Esophagus (tissue), 2 donors: Measurements from ENCODE around the gene MSTO1. TPM values are rescaled to one million over a fixed set of nuclear protein-coding genes. Genes with fewer than 3 reads are reported as not detected.

Experiments
- H3K27ac ChIP-seq, 2 donors: one replicate each; pipeline ENCODE4 v1.5.1; 2013; ENCODE audit warnings: low read depth in 2 of 2, mild to moderate bottlenecking in 2 of 2, inconsistent platforms in 1 of 2, low read length in 1 of 2, moderate library complexity in 1 of 2
- H3K27me3 ChIP-seq, 2 donors: one replicate each; pipeline ENCODE4 v1.6.1; 2013; ENCODE audit warnings: low read length in 2 of 2, control low read depth in 1 of 2, mild to moderate bottlenecking in 1 of 2; ENCODE audit not compliant: insufficient read depth in 2 of 2, control insufficient read depth in 1 of 2
- H3K36me3 ChIP-seq, 2 donors: one replicate each; pipeline ENCODE4 v1.6.1; 2013; ENCODE audit warnings: low read length in 1 of 2; ENCODE audit not compliant: control insufficient read depth in 2 of 2, insufficient read depth in 2 of 2
- H3K4me1 ChIP-seq, 2 donors: one replicate each; pipeline ENCODE4 v1.6.1; 2013; ENCODE audit warnings: low read length in 1 of 2; ENCODE audit not compliant: control insufficient read depth in 2 of 2, insufficient read depth in 2 of 2
- H3K4me3 ChIP-seq, 2 donors: one replicate each; pipeline ENCODE4 v1.5.1; 2013; ENCODE audit warnings: low read length in 2 of 2, mild to moderate bottlenecking in 2 of 2, low read depth in 1 of 2, moderate library complexity in 1 of 2
- H3K9me3 ChIP-seq, 2 donors: one replicate each; pipeline ENCODE4 v1.6.1; 2013; ENCODE audit warnings: mild to moderate bottlenecking in 2 of 2, low read depth in 1 of 2, low read length in 1 of 2, moderate library complexity in 1 of 2; ENCODE audit not compliant: control insufficient read depth in 2 of 2, insufficient read depth in 1 of 2
- WGBS, 2 donors: extraction: QIAGEN DNeasy Blood & Tissue Kit; methylation state at CpG; one replicate each; pipeline ENCODE4 v1.1.7; 2013; 5-methylcytosine and 5-hydroxymethylcytosine counted together
- polyA plus RNA-seq, 2 donors: library from polyadenylated mRNA; stranded (reverse); fragments of 200-250 nt; gene quantifications; one replicate each; pipeline ENCODE4 v1.2.3, GENCODE V29; 2013
- donor health status: healthy with polysubstance abuse.
- donor health status: Bipolar disorder and iron deficiency.

The MSTO1 gene
- polyA plus RNA-seq, 2 donors = 18.5 to 27.6 TPM

GRCh38 chr1:155645034-155645598 lies 35.1 kb downstream of the MSTO1 start:
- WGBS, 2 donors = 55 to 63% methylated on average over 4 of the region's 4 CpGs
- no peak overlapping the region for H3K27ac ChIP-seq
- no peak overlapping the region for H3K4me3 ChIP-seq

GRCh38 chr1:155645648-155646047 lies 35.6 kb downstream of the MSTO1 start:
- 68 to 69% methylated on average over 6 of the region's 6 CpGs for WGBS, 2 donors
- Histone ChIP-seq H3K4me3 (no peak overlapping the region), H3K27ac (no peak overlapping the region)

More at GRCh38 chr1:155645034-155645598, 35.1 kb downstream of the MSTO1 start:
- Histone ChIP-seq H3K27me3 (no peaks in the 10 kb centered on the region), H3K36me3 (no peaks in the 10 kb centered on the region), H3K9me3 (peaks cover 0 to 4% of the 10 kb centered on the region in 2 donors), H3K4me1 (no peaks in the 10 kb centered on the region)

GRCh38 chr1:155646307-155646706 lies 36.3 kb downstream of the MSTO1 start:
- Histone ChIP-seq H3K4me3 (no peak overlapping the region), H3K27me3 (no peaks in the 10 kb centered on the region), H3K9me3 (peaks cover 0 to 4% of the 10 kb centered on the region in 2 donors), H3K36me3 (no peaks in the 10 kb centered on the region), H3K4me1 (no peaks in the 10 kb centered on the region), H3K27ac (no peak overlapping the region)
- WGBS, 2 donors = 80 to 82% methylated on average over 2 of the region's 2 CpGs

More at GRCh38 chr1:155645648-155646047, 35.6 kb downstream of the MSTO1 start:
- Histone ChIP-seq H3K27me3 (no peaks in the 10 kb centered on the region), H3K4me1 (no peaks in the 10 kb centered on the region), H3K9me3 (peaks cover 0 to 4% of the 10 kb centered on the region in 2 donors), H3K36me3 (no peaks in the 10 kb centered on the region)

GRCh38 chr1:155648207-155649147 lies 38.5 kb downstream of the MSTO1 start:
- Histone ChIP-seq H3K27me3 (no peaks in the 10 kb centered on the region), H3K4me1 (peaks cover 0 to 2% of the 10 kb centered on the region in 2 donors), H3K4me3 (peak overlapping the region in 1 of 2 donors; percentile 2), H3K36me3 (no peaks in the 10 kb centered on the region), H3K27ac (peak overlapping the region; percentile 14 to 79), H3K9me3 (no peaks in the 10 kb centered on the region)
- 39 to 40% methylated on average over 11 of the region's 11 CpGs for WGBS, 2 donors

GRCh38 chr1:155649676-155650075 lies 39.7 kb downstream of the MSTO1 start:
- peak overlapping the region in 1 of 2 donors; percentile 30 for H3K27ac ChIP-seq
- H3K9me3 ChIP-seq = no peaks in the 10 kb centered on the region
- no peaks in the 10 kb centered on the region for H3K27me3 ChIP-seq
- H3K4me1 ChIP-seq = peaks cover 0 to 2% of the 10 kb centered on the region in 2 donors
- H3K4me3 ChIP-seq = no peak overlapping the region
- no peaks in the 10 kb centered on the region for H3K36me3 ChIP-seq

GRCh38 chr1:155650231-155650757 lies 40.3 kb downstream of the MSTO1 start:
- peaks cover 0 to 2% of the 10 kb centered on the region in 2 donors for H3K4me1 ChIP-seq
- no peak overlapping the region for H3K4me3 ChIP-seq
- H3K9me3 ChIP-seq = no peaks in the 10 kb centered on the region
- H3K27ac ChIP-seq = peak overlapping the region; percentile 21 to 66
- H3K27me3 ChIP-seq = no peaks in the 10 kb centered on the region
- H3K36me3 ChIP-seq = no peaks in the 10 kb centered on the region
- 83 to 84% methylated on average over 7 of the region's 7 CpGs for WGBS, 2 donors

GRCh38 chr1:155651861-155652661 lies 42.0 kb downstream of the MSTO1 start:
- 51 to 54% methylated on average over 3 of the region's 3 CpGs for WGBS, 2 donors
- Histone ChIP-seq H3K27me3 (no peaks in the 10 kb centered on the region), H3K4me3 (no peak overlapping the region), H3K9me3 (no peaks in the 10 kb centered on the region), H3K4me1 (peaks cover 0 to 2% of the 10 kb centered on the region in 2 donors), H3K27ac (peak overlapping the region; percentile 80 to 82), H3K36me3 (no peaks in the 10 kb centered on the region)

GRCh38 chr1:155652951-155653350 lies 42.9 kb downstream of the MSTO1 start:
- no peak overlapping the region for H3K4me3 ChIP-seq
- WGBS, 2 donors = 62 to 70% methylated on average over 3 of the region's 3 CpGs
- H3K27ac ChIP-seq = peak overlapping the region; percentile 29 to 47
- no peaks in the 10 kb centered on the region for H3K27me3 ChIP-seq
- peaks cover 0 to 2% of the 10 kb centered on the region in 2 donors for H3K4me1 ChIP-seq
- H3K9me3 ChIP-seq = no peaks in the 10 kb centered on the region
- no peaks in the 10 kb centered on the region for H3K36me3 ChIP-seq

- H3K9me3 ChIP-seq = no peaks in the 10 kb centered on the region
- peaks cover 10 to 20% of the 10 kb centered on the region in 2 donors for H3K36me3 ChIP-seq
- no peak overlapping the region for H3K27ac ChIP-seq
- no peaks in the 10 kb centered on the region for H3K27me3 ChIP-seq
- whole genome bisulfite sequencing, 2 donors = 64 to 70% methylated on average over 2 of the region's 2 CpGs
- H3K4me3 ChIP-seq = no peak overlapping the region
- peaks cover 0 to under 1% of the 10 kb centered on the region in 2 donors for H3K4me1 ChIP-seq
Measured at GRCh38 chr1:155657463-155657862, 47.4 kb downstream of the MSTO1 start.
